ENCODE measurements around the gene PCSK5.

Gene PCSK5

GRCh38 chr9:76370396-76371023 is 480.0 kb downstream of the PCSK5 start:
- no peak for DNase-seq

DNA sequence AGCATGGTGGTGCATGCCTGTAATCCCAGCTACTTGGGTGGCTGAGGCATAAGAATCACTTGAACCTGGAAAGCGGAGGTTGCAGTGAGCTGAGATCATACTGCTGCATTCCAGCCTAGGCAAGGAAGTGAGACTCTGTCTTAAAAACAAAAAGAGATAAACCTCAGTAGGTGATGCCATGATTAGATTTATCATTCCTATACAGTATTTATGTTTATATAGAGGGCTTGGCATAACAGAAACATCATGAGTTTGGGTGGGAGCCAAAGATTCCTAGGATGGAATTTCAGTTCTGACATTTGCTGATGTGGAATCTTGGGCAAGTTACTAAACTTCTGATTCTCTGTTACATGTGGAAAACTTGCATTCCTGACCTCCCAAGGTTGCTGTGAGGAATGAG is 481.4 kb downstream of the PCSK5 start:
- DNase-seq, result peak; percentile 69

GRCh38 chr9:76372336-76372735 is 481.9 kb downstream of the PCSK5 start:
- no peak for DNase-seq

GRCh38 chr9:76373173-76373783 is 482.8 kb downstream of the PCSK5 start:
- DNase-seq, result peak; percentile 17

DNA sequence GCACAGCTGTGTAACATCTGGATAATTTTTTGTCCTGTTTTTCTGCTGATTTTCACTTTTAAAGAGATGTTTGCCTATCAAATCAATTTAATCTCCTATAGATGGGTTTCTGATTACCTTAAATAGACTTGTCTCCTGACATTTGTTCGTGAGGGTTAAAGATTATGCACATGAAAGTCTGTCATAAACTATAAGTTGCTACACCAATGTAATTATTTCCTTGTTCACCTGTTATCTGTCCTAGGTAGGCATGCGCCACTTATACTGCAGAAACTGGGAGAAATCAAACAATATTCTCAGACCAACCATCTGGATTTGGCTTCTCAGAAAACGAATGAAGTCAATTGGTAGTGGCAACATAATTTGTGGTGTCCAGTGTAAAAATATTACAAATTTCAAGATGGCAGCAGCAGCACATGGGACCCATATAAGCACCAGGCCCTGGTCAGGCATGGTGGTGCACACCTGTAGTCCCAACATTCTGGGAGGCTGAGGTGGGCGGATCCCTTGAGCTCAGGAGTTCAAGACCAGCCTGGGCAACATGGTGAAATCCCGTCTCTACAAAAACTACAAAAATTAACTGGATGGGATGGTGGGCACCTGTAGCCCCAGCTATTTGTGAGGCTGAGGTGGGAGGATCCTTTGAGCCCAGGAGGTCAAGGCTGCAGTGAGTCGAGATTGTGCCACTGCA is 483.5 kb downstream of the PCSK5 start:
- DNase-seq, result no peak

- peak; percentile 85 for DNase-seq
Measured at GRCh38 chr9:76374783-76375559, 484.5 kb downstream of the PCSK5 start.

GRCh38 chr9:76377791-76378190 is 487.3 kb downstream of the PCSK5 start:
- DNase-seq, result no peak

DNA sequence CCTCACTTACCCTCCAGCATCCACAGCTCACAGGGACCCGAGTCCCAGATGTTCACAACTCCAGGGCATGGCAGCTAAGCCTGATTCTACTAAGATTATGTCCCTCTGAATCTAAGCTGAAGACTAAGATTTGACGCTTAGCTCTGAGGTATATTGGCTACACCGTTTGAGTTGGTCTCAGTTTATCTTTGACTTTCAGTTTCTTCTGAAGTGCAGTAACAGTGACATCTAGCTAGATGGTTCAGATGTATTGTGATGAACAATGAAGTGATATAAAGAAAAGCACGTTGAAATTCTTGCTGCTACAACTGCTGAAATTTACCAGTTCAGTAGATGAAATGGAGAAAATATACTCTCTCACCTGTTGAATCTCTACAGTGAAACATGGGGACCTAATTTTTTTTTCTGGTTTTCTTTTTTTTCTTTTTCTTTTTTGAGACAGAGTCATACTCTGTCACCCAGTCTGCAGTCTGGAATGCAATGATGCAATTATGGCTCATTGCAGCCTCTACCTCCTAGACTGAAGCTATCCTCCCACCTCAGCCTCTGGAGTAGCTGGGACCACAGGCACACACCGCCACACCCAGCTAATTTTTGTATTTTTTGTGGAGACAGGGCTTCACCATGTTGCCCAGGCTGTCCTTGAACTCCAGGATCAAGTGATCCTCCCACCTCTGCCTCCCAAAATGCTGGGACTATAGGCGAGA is 488.0 kb downstream of the PCSK5 start:
- DNase-seq, result no peak

DNA sequence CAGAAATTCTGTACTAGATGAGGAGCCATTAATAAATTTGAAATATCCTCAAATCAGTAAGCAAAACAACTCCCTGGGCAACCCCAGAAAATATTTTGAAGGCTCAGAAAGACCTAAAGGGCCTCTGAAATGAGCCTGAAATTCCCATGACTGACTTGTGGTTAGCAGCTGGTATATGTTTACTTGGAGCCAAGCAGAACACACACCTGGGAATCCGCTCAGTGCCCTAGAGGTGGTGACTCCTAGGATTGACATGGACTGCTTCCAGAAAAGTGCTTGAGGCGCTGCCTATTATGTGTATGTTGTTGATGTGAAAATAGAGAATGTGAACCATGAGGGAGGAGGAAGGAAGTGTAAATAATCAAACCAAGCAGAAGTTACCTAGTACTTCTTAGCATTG is 489.0 kb downstream of the PCSK5 start:
- DNase-seq, result peak; percentile 15

DNA sequence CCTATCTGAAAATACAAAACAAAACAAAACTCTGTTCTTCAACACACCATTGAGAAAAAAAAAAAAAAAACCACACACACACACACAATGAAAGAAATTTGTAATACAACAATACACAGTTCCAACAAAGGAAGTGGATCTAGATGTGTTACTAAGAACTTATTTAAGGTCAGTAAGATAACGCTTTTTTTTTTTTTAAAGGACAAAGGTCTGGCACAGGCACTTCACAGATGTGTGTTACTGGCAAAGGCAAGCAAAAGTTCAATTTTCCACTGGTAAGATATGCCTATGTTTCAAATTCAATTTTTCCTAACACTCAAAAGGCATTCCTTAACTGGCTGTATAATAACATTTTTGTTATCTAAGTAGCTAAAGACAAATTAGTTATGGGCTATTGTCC is 500.2 kb downstream of the PCSK5 start:
- DNase-seq, result no peak

DNA sequence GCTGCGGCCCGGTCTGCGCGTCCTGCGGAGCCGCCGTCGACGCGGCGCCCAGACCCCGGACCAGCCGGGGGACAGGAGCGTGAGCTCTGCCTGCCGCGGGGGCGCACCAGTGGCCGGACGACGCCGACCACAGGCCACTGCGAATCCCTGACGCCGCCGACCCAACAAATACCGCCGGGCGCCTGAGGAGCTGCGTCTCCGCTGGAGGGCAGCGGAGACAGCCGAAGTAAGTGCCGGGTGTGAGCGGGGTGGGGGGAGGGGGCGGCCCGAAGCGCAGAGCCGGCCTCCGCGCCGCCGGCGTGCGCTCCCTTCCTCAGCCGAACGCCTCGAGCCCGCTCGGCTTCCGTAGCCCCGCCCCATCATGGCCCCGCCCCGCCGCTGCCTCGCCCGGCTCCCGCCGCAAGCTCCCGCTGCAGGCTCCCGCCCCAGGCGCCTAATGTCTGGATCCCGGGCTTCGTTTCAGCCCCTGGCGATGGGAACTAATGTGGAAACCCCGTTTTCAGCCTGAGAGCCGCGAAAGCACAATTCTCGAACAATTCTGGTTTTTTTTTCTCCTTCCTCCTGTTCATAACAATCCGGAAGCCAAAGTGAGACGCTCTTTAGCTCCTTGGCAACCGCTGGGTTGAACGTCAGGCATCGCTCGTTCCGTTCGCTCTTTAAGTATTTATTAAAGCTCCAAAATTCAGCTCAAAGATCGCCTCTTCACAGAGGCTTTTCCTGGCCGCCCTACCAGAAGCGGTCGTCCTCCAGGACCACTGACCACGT is 503.9 kb downstream of the PCSK5 start, which contains the start of gene RFK:
RFK (minus strand) TSS at position 232 of the 765 bp plus-strand sequence. CDS start 255 bp downstream, outside the sequence.
- peak; percentile 80 for DNase-seq

DNA sequence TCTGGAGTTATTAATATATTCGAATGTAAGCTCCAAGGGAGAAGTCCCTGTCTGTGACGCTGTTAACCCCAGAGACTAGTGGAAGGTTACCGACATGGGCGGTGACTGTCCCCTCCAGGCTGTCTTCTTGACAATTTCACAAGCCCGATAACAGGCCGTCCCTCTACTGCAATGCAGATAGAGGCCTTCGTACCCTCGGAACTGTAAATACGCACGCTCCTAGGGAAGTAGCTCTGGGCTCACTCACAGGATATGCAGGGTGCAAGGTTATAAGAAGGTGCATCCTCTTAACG is 504.4 kb downstream of the PCSK5 start:
- DNase-seq, result no peak

- no peak for DNase-seq
Measured at GRCh38 chr9:76395381-76395780, 504.9 kb downstream of the PCSK5 start.

DNA sequence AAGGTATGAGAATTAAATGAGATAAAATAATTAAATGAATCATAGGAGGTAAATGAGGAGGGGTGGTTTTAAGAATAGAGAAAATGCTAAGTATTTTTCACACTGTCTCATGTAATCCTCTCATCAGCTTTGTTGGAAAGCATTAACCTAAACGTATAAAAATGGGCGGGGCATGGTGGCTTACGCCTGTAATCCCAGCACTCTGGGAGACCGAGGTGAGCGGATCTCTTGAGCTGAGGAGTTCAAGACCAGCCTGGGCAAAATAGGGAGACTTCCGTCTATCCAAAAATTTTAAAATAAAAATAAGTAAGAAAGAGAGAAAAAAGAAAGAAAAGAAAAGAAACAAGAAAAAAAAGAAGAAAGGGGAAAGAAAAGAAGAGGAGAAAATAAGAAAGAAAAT is 505.7 kb downstream of the PCSK5 start:
- DNase-seq, result no peak

DNA sequence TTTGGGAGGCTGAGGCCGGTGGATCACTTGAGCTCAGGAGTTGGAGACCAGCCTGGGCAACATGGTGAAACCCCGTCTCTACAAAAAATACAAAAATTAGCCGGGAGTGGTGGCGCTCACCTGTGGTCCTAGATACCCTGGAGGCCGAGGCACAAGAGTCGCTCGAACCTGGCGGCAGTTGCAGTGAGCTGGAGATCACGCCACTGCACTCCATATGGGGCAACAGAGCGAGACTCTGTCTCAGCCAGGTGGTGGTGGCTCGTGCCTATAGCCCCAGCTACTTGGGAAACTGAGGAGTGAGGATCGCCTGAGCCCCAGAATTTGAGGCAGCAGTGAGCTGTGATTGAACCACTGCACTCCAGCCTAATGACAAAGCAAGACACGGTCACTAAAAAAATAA is 506.1 kb downstream of the PCSK5 start:
- no peak for DNase-seq

DNA sequence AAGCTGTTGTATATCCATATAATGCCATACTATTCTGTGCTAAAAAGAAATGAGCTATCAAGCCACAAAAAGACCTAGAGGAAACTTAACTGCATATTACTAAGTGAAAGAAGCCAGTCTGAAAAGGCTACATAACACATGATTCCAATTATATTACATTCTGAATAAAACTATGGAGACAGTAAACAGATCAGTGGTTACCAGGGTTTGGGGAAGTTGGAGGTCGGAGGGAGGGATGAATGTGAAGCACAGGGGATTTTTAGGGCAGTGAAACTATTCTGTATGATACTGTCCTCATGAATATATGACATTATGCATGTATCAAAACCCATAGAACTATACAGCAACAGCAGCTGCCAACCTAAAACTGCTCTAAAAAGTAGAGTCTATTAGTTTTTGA is 509.4 kb downstream of the PCSK5 start:
- DNase-seq, result no peak

GRCh38 chr9:76400534-76401096 is 510.1 kb downstream of the PCSK5 start:
- peak; percentile 14 for DNase-seq

DNA sequence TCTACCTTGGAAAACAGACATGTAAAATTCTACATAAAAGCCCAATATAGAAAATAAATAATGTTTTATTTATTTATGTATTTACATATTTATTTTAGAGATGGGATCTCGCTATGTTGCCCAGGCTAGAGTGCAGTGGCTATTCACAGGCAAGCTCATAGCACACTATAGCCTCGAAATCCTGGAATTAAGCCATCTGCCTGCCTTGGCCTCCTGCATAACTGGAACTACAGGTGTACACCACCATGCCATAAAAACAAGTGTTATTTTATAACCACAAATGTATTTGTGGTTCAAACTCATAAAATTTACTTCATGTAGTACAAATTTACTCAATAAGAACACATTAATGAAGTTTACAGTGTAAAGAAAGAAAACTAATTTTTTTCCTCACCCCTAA is 510.7 kb downstream of the PCSK5 start:
- no peak for DNase-seq

DNA sequence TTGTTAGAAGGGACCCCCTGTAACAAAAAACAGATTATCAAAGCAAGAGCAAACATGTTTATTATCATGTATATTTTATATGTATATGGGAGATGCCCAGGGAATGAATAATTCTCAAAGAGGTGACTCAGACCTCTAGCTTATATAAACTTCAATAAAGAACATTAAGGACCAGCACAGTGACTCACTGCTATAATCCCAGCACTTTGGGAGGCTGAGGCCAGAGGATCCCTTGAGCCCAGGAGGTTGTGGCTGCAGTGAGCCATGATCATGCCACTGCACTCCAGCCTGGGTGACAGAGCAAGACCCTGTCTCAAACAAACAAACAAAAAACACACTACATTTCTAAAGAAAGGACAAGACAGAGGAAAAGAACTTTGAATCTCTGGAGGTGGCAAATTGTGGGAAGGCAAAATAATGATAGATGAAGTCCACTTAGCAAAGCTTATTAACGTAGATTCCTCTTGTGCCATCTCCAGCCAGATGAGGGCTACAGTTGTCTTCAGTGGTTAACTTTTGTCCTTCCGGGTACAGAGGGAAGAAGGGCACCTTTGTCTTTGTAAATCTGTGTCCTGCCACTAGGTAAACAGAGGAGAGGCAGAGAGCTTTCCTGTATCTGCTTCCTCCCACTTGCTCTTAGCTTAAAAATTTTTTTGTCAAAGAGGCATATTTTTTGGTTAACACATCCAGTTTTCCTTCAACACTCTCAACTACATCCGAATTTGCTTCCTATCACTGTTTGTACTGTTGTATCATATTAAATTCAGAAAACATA is 511.3 kb downstream of the PCSK5 start:
- no peak for DNase-seq

GRCh38 chr9:76403352-76403751 is 512.9 kb downstream of the PCSK5 start:
- peak; percentile 77 for DNase-seq

DNA sequence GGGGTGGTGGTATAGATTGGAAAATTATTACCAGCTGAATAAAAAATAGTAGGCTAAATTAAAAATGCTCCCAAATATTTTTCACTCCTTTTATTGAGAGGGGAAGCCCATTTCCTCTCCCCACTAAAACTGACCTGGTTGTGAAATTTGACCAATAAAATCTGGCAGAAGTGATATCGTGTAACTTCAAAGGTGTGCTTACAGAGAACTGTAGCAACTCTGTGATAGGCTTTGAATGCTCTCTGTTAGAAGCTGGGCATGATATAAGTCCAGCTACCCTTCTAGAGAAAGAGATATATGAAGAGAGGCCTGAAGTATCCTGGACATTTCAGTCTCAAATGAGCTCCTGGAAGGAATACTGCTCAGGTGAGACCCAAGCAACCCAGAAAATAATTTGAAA is 513.9 kb downstream of the PCSK5 start:
- DNase-seq, result no peak

Measured in kidney glomerular epithelial cell (primary cell).